HG03025 (cell line): Measurements from ENCODE around the gene NDRG3.
"Not testable (repeated sequence)": the region's sequence is repeated elsewhere in the genome, so short reads cannot be mapped to it uniquely, and the experiment has no call there.

Source experiments
- ATAC-seq: cut with Tn5 transposase; IDR thresholded peaks from one replicate; pipeline ENCODE4 v1.9.1; 2021; ENCODE audit warnings: mild to moderate bottlenecking, moderate library complexity; ENCODE audit not compliant: unreplicated experiment, low FRiP score

Gene NDRG3

DNA sequence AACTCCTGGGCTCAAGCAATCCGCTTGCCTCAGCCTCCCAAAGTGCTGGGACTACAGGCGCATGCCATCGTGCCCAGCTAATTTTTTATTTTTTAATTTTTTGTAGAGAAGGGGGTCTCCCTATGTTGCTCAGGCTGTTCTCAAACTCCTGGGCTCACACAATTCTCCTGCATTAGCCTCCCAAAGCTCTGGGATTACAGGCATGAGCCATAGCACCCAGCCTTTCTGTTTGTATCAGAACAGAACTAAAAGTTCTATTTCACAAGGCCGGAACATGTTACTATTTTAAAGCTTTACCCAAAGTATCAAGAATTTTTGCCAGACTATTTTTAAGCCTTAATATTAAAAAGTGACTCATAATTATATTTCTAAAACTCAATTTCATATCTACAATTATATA lies 42.4 kb downstream of the NDRG3 start:
- no peak for ATAC-seq

DNA sequence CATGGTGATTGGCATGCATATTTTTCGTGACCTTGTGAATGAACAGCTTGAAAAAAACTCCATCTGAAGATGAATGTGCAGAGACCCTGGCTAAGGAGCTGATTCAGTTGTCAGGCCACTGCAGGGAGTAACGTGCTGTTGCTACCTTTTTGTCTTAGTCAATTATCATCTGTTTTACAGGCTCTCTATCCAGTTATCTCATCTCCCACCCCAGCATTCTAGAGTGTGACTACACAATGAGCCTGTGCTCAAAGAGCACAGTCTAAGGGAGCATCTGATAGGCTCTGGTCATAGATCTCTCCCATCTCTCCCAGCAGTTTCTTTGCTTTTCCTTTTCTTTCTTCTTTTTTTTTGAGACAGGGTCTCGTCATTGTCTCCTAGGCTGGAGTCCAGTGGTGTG lies 45.5 kb downstream of the NDRG3 start:
- no peak for ATAC-seq

DNA sequence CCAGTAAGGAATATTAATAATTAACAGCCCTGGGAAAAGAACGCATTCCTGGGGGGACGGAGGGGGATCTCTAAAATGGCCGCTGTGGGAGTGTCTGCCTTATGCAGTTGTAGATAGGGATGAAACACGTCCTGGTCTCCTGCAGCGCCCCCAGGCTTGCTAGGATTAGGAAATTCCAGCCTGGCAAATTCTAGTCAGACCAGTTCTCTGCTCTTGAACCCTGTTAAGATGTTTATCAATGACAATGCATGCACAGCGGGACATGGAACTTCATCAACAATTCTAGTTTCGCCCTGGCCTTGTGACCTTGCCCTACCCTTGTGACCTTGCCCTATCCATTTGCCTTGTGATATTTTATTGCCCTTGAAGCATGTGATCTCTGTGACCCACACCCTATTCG lies 50.4 kb downstream of the NDRG3 start:
- not testable (repeated sequence) for ATAC-seq

DNA sequence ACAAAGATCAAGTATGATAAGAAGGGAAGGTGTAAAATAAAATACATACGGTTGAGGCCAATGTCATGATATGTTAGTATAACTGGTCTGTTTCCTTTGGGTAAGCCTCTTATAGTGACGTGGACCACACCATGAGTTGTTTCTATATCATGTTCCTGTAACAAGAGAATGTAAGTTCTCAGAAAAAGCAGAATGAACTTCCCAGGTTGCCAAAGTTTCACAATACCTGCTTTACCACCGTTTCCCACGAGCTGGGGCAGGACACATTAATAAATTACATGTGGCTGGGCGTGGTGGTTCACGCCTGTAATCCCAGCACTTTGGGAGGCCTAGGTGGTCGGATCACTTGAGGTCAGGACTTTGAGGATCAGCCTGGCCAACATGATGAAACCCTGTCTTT lies 57.3 kb downstream of the NDRG3 start:
- no peak for ATAC-seq

DNA sequence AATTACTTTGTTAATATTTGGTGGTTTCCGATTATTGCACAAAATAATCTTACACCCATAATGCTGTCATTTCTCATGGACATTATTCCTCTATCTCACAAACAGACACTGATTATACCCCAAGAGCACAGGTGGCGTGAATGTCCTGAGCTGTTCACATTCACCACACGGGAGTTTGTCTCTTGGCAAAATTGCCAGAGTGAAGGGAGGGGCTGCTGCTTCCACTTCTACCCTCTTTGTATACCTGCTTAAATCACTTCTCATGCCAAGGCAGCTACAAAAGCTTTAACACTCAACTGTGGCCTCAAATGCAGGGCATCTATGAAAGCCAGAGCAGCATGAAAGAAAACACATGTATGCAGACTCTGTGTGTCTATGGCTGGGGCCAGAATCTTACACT lies 58.0 kb downstream of the NDRG3 start:
- ATAC-seq, result no peak

DNA sequence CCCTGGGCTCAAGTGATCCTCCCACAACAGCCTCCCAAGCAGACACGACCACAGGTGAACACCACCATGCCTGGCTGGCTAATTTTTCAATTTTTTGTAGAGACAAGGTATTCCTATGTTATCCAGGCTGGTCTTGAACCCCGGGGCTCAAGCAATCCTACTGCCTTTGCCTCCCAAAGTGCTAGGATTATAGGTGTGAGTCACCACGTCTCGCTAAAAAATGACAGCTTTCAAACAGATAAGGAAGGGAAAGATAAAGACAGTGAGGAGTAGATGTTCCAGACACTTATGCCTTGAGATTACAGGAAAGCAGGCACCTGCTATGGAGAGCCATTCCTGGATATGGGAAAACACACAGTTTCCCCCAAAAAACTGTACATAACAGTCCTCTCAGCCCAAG lies 58.9 kb downstream of the NDRG3 start:
- ATAC-seq, result no peak

DNA sequence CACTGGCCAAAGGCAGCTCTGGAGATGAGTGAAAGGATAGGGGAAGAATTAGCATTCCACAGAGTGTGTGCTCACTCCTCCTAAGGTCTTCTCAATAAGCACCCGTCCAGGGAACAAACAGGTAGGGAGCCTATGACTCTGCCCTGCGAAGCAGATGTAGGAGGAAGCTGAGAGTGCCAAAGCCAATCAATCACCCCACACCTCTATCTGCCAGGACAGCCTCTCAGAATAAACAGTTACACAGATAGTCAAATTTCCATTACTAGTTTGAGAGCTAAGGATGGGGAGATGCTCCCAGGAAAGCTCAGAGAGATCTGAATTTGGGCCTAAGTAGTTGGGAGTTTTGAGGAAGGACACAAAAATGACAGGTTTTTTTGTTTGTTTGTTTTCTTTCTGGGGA lies 59.4 kb downstream of the NDRG3 start:
- no peak for ATAC-seq

DNA sequence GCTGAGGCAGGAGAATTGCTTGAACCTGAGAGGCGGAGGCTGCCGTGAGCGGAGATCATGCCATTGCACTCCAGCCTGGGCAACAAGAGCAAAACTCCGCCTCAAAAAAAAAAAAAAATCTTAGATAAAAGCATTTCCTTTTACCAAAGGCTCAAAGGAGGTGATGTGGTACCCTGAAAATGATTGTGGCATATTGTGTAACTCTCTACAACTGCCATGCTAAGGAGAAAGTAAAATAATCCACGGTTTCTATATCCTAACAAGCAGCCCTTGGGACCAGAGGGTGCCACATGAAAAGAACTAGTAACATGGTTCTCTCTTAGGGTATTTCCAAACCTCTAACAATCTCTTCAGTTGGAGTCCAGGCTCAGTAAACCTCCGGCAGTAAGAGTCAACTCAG lies 61.1 kb downstream of the NDRG3 start:
- ATAC-seq, result no peak

DNA sequence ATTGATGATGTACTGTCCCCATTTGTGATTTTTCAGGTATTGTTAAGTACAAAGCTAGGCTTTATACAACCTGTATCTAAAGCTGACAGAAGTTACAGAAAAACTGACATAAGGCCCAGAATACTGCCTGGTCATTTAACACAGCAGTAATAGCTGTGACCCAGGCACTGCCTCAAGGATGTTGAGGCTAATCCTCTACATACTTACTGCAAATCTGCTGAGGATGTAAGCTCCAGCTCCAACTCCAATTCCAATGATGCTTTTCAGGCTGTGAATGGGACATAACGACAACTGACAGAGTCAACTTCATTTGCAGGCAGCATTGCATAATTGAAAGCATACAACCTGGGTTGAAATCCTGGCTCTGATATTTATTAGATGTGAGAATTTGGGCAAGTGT lies 63.6 kb downstream of the NDRG3 start:
- no peak for ATAC-seq

DNA sequence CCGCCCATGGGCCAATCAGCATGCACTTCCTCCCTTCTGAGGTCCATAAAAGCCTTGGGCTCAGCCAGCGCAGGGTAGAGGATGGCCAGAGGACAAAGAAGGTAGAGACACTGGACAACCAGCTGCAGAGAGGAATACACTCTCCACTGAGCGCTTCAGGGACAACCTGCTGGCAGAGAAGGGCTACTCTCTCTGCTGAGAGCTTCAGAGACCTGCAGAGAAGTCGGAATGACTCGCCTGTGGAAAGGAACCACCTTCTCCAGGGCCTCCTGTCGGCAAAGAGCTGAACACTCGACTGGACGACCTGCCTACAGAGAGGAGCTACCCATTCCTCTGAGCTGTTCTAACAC lies 68.5 kb downstream of the NDRG3 start:
- ATAC-seq, result no peak

DNA sequence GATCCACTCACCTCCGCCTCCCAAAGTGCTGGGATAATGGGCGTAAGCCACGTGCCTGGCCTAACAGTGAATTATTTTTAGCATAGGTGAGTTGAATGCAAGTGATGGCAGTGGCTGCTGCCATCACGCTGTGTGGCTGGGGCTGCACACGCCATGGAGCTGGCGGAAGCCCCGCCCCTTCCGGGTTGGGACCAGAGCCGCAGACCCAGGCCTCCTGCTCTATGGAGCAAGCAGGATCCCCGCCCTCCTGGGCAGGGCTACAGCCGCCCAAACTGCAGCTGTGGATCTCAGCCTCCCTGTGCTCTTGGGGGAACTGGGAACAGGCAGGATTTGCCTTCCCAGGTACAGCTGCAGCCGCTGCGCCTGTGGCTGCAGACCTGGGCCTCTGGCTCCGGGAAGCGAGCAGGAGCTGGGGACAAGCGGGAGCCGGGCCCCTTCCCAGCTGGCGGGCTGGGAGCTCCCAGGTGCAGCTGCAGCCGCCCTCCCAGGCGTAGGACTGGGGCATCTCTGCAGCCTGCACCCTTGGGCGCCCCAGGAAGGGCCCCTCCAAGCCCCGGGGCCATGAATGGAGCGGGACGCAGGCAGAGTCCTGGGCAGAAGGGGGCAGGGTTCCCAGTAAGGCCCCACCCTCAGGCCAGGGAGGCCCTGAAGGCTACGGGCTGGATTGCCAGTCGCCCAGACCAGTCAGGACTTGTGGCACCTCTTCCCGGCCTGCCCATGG lies 69.0 kb downstream of the NDRG3 start:
- ATAC-seq, result no peak

DNA sequence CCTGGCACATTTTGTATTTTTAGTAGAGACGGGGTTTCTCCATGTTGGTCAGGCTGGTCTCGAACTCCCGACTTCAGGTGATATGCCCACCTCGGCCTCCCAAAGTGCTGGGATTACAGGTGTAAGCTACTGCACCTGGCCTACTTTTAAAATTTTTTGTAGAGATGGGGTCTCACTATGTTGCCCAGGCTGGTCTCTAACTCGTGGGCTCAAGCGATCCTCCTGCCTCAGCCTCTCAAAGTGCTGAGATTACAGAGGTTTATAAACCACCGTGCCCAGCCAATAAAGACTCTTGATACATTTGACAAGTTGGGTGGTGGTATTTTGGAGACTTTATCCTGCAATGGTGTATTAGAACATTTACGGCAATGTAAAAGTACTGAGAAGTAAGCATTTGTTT lies 70.3 kb downstream of the NDRG3 start:
- ATAC-seq, result not testable (repeated sequence)

DNA sequence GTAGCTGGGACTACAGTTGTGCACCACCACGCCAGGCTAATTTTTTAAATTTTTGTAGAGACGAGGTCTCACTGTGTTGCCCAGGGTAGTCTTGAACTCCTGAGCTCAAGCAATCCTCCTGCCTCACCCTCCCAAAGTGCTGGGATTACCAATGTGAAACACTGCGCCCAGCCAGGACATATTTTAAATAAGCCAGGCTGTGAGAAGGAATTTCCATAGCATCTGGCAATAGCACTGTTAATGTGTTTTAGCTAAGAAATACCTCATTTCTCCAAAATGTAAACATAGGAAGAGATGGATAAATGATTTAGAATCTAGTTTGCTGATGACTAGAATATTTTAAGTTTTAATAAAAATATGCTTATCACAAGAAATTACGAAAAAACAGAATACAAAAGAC lies 72.9 kb downstream of the NDRG3 start:
- no peak for ATAC-seq

DNA sequence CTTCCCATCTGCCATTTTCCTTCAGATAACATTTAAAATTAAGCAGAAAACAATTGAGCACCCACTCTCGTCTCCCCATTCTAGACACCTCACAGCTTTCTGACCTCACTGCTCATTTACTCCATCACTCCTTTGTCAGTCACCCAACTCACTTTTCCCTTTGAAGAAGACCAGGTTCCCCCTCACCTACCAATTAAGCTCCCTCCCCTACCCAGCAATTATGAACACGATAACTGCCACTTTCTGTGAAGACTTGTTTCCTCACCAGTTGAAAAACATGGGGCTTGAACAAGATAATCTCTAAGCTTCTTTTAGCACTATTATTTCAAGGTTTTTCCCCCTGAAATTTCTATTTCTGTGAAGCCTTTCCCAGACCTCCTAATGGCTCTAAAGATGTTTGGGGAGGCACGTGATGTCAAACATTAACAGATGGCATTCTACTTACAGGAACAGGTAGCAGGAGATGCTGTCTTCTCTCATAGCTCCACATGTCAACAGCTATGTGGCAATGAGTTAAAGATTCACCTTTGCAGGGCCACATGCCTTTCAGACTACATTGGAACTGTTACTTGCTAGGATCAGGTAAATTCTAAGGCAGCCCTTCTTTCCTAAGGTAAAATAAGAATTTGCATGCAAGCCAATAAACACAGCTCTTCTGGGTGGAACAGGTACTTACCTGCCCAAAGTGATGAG lies 75.1 kb downstream of the NDRG3 start:
- ATAC-seq, result no peak

DNA sequence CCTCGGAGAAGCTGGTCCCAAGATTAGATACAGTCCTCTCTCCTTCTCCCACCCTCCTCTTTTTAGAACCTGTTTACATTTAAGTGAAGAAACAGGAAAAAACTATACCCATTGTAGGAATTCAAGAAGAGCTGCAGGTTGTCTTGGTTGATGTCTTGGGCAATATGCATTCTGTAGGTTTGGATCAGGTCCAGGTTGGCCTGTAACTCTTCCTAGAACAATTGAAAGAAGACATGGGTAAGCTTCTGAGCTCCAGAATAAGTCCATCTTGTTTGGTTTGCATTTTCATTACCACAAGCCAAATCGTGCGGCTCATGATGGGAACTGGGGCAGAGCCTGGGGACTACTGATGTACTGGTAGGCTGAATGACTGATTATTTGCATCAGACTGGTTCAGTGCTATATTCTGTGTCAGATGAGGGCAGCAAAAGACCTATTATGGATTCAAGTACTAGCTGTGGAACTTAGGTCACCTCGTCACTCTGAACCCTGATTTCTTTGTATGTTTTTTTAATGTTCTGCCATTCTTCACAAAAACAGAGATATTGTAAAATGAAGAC lies 79.6 kb downstream of the NDRG3 start:
- ATAC-seq, result no peak

DNA sequence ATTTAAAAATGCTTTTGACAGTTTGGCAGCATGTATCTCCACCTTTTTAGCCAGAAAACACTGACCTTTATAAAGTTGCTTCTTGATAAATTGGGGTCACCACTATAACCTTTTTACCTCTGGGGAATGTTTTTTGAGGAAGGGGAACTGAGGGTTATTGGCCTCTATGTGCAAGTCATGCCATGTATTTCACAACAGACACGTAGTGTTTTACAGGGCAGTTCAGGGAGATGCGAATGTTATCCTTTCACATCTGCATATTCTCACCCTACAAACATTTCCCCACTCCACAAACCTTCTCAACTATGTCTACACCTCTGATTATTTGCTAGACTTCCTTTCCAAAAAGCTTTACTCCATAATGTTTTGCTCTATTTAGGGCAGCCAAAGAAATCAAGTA lies 82.9 kb downstream of the NDRG3 start:
- ATAC-seq, result no peak

DNA sequence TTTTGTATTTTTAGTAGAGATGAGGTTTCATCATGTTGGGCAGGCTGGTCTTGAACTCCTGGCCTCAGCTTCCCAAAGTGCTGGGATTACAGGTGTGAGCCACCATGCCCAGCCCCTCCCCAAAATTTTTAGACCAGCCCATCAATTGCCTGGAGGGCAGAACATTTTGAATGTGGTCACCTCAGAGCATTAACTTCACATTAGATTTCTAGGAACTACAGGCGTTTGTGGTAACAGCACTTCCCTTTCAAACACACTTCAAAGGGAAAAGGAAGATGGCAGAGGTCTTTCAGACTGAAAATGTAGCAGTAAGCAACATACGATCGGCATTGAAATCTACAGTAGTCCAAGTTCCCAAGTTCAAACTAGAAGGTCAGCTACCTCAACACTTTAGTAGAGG lies 87.6 kb downstream of the NDRG3 start:
- no peak for ATAC-seq

DNA sequence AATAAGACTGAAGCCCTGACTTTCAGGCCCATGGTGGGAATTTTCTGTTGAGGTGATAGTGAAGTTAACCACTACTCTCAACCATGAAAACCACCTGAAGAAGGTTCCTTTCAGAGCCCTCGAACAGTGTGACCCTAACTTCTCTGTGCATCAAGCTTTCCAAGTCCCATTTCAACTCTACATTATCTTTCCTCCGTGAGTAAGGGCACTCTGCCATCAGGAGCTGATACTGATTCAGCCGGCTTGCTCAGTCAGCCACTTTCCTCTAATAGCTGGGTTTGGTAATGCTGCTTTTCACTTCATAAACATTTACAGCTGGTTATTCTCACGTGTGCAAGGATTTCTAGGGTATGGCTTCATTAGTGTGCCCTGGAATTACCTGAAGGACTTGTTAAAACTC lies 89.2 kb downstream of the NDRG3 start:
- ATAC-seq, result no peak

DNA sequence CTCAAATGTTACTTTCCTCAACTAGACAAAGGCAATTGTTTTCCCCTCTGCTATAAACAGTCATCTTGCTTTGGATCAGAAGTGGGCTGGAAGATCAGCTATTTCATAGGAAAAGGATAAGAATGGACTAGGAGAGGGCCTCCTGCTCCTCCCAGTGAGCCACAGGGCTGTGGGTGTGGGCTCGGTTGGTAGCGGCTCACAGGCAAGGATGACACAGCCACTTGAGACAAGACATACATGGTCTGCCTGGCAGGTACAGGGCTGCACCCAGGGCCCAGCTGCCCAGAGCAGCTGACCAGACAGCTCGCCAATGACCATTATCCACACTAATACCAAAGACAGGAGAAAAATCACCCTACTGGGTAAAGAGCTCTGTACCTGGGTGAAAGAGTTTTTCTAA lies 90.9 kb downstream of the NDRG3 start:
- ATAC-seq, result no peak

DNA sequence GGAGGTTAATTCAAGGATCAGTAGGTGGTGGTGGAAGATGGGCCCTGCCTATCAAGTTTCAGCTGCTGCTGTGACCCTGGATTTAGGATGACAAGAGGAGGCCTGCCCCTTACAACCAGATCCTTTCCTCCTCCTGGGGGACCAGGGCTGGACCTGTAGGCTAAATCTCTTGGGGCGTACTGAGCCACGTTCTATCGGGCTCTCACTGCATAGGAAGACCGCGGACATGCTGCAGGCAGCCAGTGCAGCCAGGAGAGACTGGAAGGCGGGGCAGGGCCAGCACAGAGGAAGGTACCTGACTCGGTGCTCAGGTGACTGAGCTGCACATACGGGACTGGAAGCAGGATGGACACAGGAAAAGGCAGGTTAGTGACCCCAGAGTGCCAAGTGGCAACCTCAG lies 91.4 kb downstream of the NDRG3 start:
- ATAC-seq, result no peak

DNA sequence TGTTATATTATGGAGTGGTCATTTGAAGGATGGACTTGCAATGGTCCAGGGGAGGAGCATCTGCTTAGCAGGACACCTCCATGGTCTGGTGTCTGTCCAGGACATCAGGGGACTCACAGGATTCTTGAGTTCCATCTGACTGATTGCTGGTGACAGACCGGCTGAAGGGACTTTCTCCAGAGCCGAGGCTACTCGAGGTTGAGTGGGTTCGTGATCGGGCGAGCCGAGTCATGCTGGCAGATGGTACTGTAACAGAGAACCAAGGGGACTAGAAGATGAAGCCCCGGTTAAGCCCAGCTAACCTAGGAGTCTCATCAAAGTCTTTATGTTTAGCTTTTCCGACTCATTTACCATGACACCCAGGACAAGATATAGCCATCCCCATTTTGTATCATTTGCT lies 92.4 kb downstream of the NDRG3 start:
- no peak for ATAC-seq
